ENCODE measurements around the gene CSF1R. TPM values are rescaled to one million over a fixed set of nuclear protein-coding genes. Genes with fewer than 3 reads are reported as not detected.

CSF1R gene
- polyA plus RNA-seq, 1 donor from 2014 or later = not detected

GRCh38 chr5:150106674-150107426 lies 20.5 kb upstream of the CSF1R start:
- no peak overlapping the region for H3K4me2 ChIP-seq (ENCODE audit: low read length)
- H3K4me3 ChIP-seq (ENCODE audit: low read length) = no peak overlapping the region
- no peak for TF ChIP-seq EP300 (conservative IDR thresholded peaks at IDR 0.05; ENCODE audit: poor library complexity, severe bottlenecking)
- no peak for TF ChIP-seq TAF1 (IDR thresholded peaks at IDR 0.05; ENCODE audit: low read depth)
- H3K36me3 ChIP-seq (ENCODE audit: insufficient read depth, low read length) = no peaks in the 10 kb centered on the region
- H3K9me3 ChIP-seq (ENCODE audit: low read length) = no peaks in the 10 kb centered on the region
- H3K79me2 ChIP-seq (replicated peaks; ENCODE audit: insufficient read depth, low read length) = no peaks in the 10 kb centered on the region
- no peak overlapping the region for H3K9ac ChIP-seq (ENCODE audit: low read length)
- H3F3A ChIP-seq (ENCODE audit: insufficient read depth, low read length, poor library complexity, severe bottlenecking) = no peaks in the 10 kb centered on the region
- H3K9me2 ChIP-seq (ENCODE audit: insufficient read depth, low read length) = no peaks in the 10 kb centered on the region
- no peaks in the 10 kb centered on the region for H4K20me1 ChIP-seq (ENCODE audit: insufficient read depth)
- no peaks in the 10 kb centered on the region for H3K27me3 ChIP-seq (ENCODE audit: insufficient read depth, low read depth, low read length)
- H2AFZ ChIP-seq (ENCODE audit: low read depth, low read length) = no peak overlapping the region
- H3K27ac ChIP-seq (ENCODE audit: low read length) = no peak overlapping the region

GRCh38 chr5:150105928-150106615 lies 19.7 kb upstream of the CSF1R start:
- no peak overlapping the region for H3K4me3 ChIP-seq (ENCODE audit: low read length)
- no peaks in the 10 kb centered on the region for H3F3A ChIP-seq (ENCODE audit: insufficient read depth, low read length, poor library complexity, severe bottlenecking)
- no peaks in the 10 kb centered on the region for H3K9me2 ChIP-seq (ENCODE audit: insufficient read depth, low read length)
- no peak overlapping the region for H3K9ac ChIP-seq (ENCODE audit: low read length)
- no peak overlapping the region for H2AFZ ChIP-seq (ENCODE audit: low read depth, low read length)
- H3K79me2 ChIP-seq (replicated peaks; ENCODE audit: insufficient read depth, low read length) = no peaks in the 10 kb centered on the region
- H3K4me2 ChIP-seq (ENCODE audit: low read length) = no peak overlapping the region
- no peaks in the 10 kb centered on the region for H3K27me3 ChIP-seq (ENCODE audit: insufficient read depth, low read depth, low read length)
- H3K36me3 ChIP-seq (ENCODE audit: insufficient read depth, low read length) = no peaks in the 10 kb centered on the region
- no peak overlapping the region for H3K27ac ChIP-seq (ENCODE audit: low read length)
- H4K20me1 ChIP-seq (ENCODE audit: insufficient read depth) = no peaks in the 10 kb centered on the region
- H3K9me3 ChIP-seq (ENCODE audit: low read length) = no peaks in the 10 kb centered on the region
- TF ChIP-seq TAF1 (IDR thresholded peaks at IDR 0.05; ENCODE audit: low read depth) (no peak), EZH2 (IDR thresholded peaks at IDR 0.05; ENCODE audit: borderline replicate concordance, insufficient read depth, low read length, poor library complexity, severe bottlenecking) (no peak), POLR2AphosphoS5 (IDR thresholded peaks at IDR 0.05) (no peak)

- H3K27me3 ChIP-seq (ENCODE audit: insufficient read depth, low read depth, low read length) = no peaks in the 10 kb centered on the region
- no peak overlapping the region for H3K27ac ChIP-seq (ENCODE audit: low read length)
- H3K79me2 ChIP-seq (replicated peaks; ENCODE audit: insufficient read depth, low read length) = no peaks in the 10 kb centered on the region
- H2AFZ ChIP-seq (ENCODE audit: low read depth, low read length) = no peak overlapping the region
- no peaks in the 10 kb centered on the region for H3K36me3 ChIP-seq (ENCODE audit: insufficient read depth, low read length)
- H3K9me3 ChIP-seq (ENCODE audit: low read length) = no peaks in the 10 kb centered on the region
- H3K4me2 ChIP-seq (ENCODE audit: low read length) = no peak overlapping the region
- no peak overlapping the region for H3K9ac ChIP-seq (ENCODE audit: low read length)
- no peaks in the 10 kb centered on the region for H3K9me2 ChIP-seq (ENCODE audit: insufficient read depth, low read length)
- H3F3A ChIP-seq (ENCODE audit: insufficient read depth, low read length, poor library complexity, severe bottlenecking) = no peaks in the 10 kb centered on the region
- no peak overlapping the region for H3K4me3 ChIP-seq (ENCODE audit: low read length)
- TF ChIP-seq TAF1 (IDR thresholded peaks at IDR 0.05; ENCODE audit: low read depth) (no peak), CTCF (IDR thresholded peaks at IDR 0.05; ENCODE audit: poor library complexity, severe bottlenecking) (no peak)
- no peaks in the 10 kb centered on the region for H4K20me1 ChIP-seq (ENCODE audit: insufficient read depth)
These were observed 18.2 kb upstream of the CSF1R start for GRCh38 chr5:150104550-150104870.

Data from neural cell (in vitro differentiated cells).